Upper lobe of left lung (tissue), 4 donors: ENCODE results near the gene S100A8.

ENCODE experiments used
- CTCF ChIP-seq, 6 experiments: fragments of 450-650 bp in 4 of 6; fragments of 200-600 bp in 2 of 6; sonication (generic) in 2 of 6; IDR thresholded peaks; one replicate each; pipeline ENCODE4 v1.5.1; 2016 to 2019; ENCODE audit warnings: antibody characterized with exemption in 6 of 6
- EP300 ChIP-seq, 4 donors: sonication (generic); formaldehyde crosslinking; IDR thresholded peaks; one replicate each; pipeline ENCODE4 v1.5.1; 2017; ENCODE audit warnings: antibody characterized with exemption in 4 of 4, control low read depth in 2 of 4
- POLR2A ChIP-seq, 4 donors: fragments of 450-650 bp; IDR thresholded peaks; one replicate each; pipeline ENCODE4 v1.5.1; 2016 to 2017; ENCODE audit warnings: antibody characterized with exemption in 4 of 4, mild to moderate bottlenecking in 2 of 4
- POLR2AphosphoS5 ChIP-seq, 2 donors: sonication (generic); formaldehyde crosslinking; IDR thresholded peaks; one replicate each; pipeline ENCODE4 v1.5.1; 2017; ENCODE audit warnings: antibody characterized with exemption in 2 of 2

GRCh38 chr1:153371231-153371630, 19.6 kb downstream of the S100A8 start:
- TF ChIP-seq CTCF (IDR thresholded peaks at IDR 0.05): no peak
- TF ChIP-seq POLR2AphosphoS5 (IDR thresholded peaks at IDR 0.05): no peak
- no peak for TF ChIP-seq POLR2A (IDR thresholded peaks at IDR 0.05)
- TF ChIP-seq EP300 (IDR thresholded peaks at IDR 0.05): no peak
